ENCODE measurements around the gene EBF3. TPM values are rescaled to one million over a fixed set of nuclear protein-coding genes. Genes with fewer than 3 reads are reported as not detected.

EBF3 gene
- total RNA-seq, 4 donors from 2014 or later = 5.5 to 10.4 (median 8.2) TPM

GRCh38 chr10:129844216-129844766 is 119.8 kb downstream of the EBF3 start:
- no peaks in the 10 kb centered on the region for H3K9me3 ChIP-seq
- TF ChIP-seq POLR2A (IDR thresholded peaks at IDR 0.05) (no peak), CTCF (IDR thresholded peaks at IDR 0.05 in 4 of 5, conservative IDR thresholded peaks at IDR 0.05 in 1 of 5) (no peak)
- H3K27ac ChIP-seq = no peak overlapping the region
- H3K27me3 ChIP-seq = no peaks in the 10 kb centered on the region
- no peak for ATAC-seq
- intact Hi-C loops (cut with DNase I; ENCODE audit: low total_unique reads) = no loop called here
- in situ Hi-C loops (cut with MboI; ENCODE audit: low sequenced_read_pairs in 4 of 4) = no loop called here
- DNase-seq = no peak
- H3K36me3 ChIP-seq = peaks cover 0 to 3% of the 10 kb centered on the region in 2 donors
- H3K4me1 ChIP-seq = no peaks in the 10 kb centered on the region
- no peak overlapping the region for H3K4me3 ChIP-seq

- Histone ChIP-seq H3K4me1 (no peaks in the 10 kb centered on the region), H3K9me3 (no peaks in the 10 kb centered on the region), H3K27ac (no peak overlapping the region), H3K4me3 (no peak overlapping the region), H3K27me3 (no peaks in the 10 kb centered on the region), H3K36me3 (peaks cover 0 to 9% of the 10 kb centered on the region in 2 donors)
- no peak for ATAC-seq
- in situ Hi-C loops (cut with MboI; ENCODE audit: low sequenced_read_pairs in 4 of 4) (no loop called here), intact Hi-C loops (cut with DNase I; ENCODE audit: low total_unique reads) (no loop called here)
- no peak for DNase-seq
- no peak for TF ChIP-seq CTCF (IDR thresholded peaks at IDR 0.05 in 4 of 5, conservative IDR thresholded peaks at IDR 0.05 in 1 of 5)
- TF ChIP-seq POLR2A (IDR thresholded peaks at IDR 0.05) = no peak
Measured at GRCh38 chr10:129843702-129844101, 120.4 kb downstream of the EBF3 start.

GRCh38 chr10:129843131-129843541 is 120.9 kb downstream of the EBF3 start:
- Histone ChIP-seq H3K36me3 (peaks cover 0 to 9% of the 10 kb centered on the region in 2 donors), H3K4me1 (no peaks in the 10 kb centered on the region), H3K9me3 (no peaks in the 10 kb centered on the region), H3K27ac (no peak overlapping the region), H3K27me3 (no peaks in the 10 kb centered on the region), H3K4me3 (no peak overlapping the region)
- intact Hi-C loops (cut with DNase I; ENCODE audit: low total_unique reads) (no loop called here), in situ Hi-C loops (cut with MboI; ENCODE audit: low sequenced_read_pairs in 4 of 4) (no loop called here)
- TF ChIP-seq CTCF (IDR thresholded peaks at IDR 0.05 in 4 of 5, conservative IDR thresholded peaks at IDR 0.05 in 1 of 5) (no peak), POLR2A (IDR thresholded peaks at IDR 0.05) (no peak)
- ATAC-seq (no peak), DNase-seq (no peak)

GRCh38 chr10:129842031-129842430 is 122.0 kb downstream of the EBF3 start:
- no peaks in the 10 kb centered on the region for H3K27me3 ChIP-seq
- no peak overlapping the region for H3K4me3 ChIP-seq
- ATAC-seq (no peak), DNase-seq (no peak)
- H3K36me3 ChIP-seq = peaks cover 0 to 9% of the 10 kb centered on the region in 2 donors
- no peaks in the 10 kb centered on the region for H3K4me1 ChIP-seq
- in situ Hi-C loops (cut with MboI; ENCODE audit: low sequenced_read_pairs in 4 of 4) = no loop called here
- H3K9me3 ChIP-seq = no peaks in the 10 kb centered on the region
- TF ChIP-seq CTCF (IDR thresholded peaks at IDR 0.05 in 4 of 5, conservative IDR thresholded peaks at IDR 0.05 in 1 of 5) (no peak), POLR2A (IDR thresholded peaks at IDR 0.05) (no peak)
- no peak overlapping the region for H3K27ac ChIP-seq
- intact Hi-C loops (cut with DNase I; ENCODE audit: low total_unique reads) = no loop called here

- Histone ChIP-seq H3K4me3 (no peak overlapping the region), H3K36me3 (peaks cover 0 to 9% of the 10 kb centered on the region in 2 donors), H3K27ac (no peak overlapping the region), H3K27me3 (no peaks in the 10 kb centered on the region), H3K4me1 (no peaks in the 10 kb centered on the region), H3K9me3 (no peaks in the 10 kb centered on the region)
- intact Hi-C loops (cut with DNase I; ENCODE audit: low total_unique reads) = no loop called here
- in situ Hi-C loops (cut with MboI; ENCODE audit: low sequenced_read_pairs in 4 of 4) = no loop called here
- ATAC-seq (no peak), DNase-seq (no peak)
- no peak for TF ChIP-seq CTCF (IDR thresholded peaks at IDR 0.05 in 4 of 5, conservative IDR thresholded peaks at IDR 0.05 in 1 of 5)
- no peak for TF ChIP-seq POLR2A (IDR thresholded peaks at IDR 0.05)
Measured at GRCh38 chr10:129841590-129841989, 122.5 kb downstream of the EBF3 start.

All from gastrocnemius medialis (tissue), 4 donors.